Hepatocyte (in vitro differentiated cells): ENCODE measurements around the gene GPNMB.

Experiments used
- CTCF ChIP-seq: fragments of 200-600 bp; sonication (generic); IDR thresholded peaks from 2 replicates; pipeline ENCODE4 v1.5.1; 2016; ENCODE audit warnings: antibody characterized with exemption, mild to moderate bottlenecking; ENCODE audit not compliant: poor library complexity
- EZH2 ChIP-seq: fragments of 200-600 bp; sonication (generic); IDR thresholded peaks from 2 replicates; pipeline ENCODE4 v1.6.1; 2016; ENCODE audit warnings: antibody characterized with exemption, mild to moderate bottlenecking, borderline replicate concordance
- EZH2phosphoT487 ChIP-seq: fragments of 200-600 bp; sonication (generic); IDR thresholded peaks from one replicate; pipeline ENCODE4 v1.6.1; 2018; ENCODE audit warnings: antibody characterized with exemption, mild to moderate bottlenecking, low read depth, moderate library complexity; ENCODE audit not compliant: unreplicated experiment, severe bottlenecking

GRCh38 chr7:23273141-23273599, 26.6 kb downstream of the GPNMB start:
- TF ChIP-seq CTCF (peak; percentile 70), EZH2 (no peak), EZH2phosphoT487 (no peak)
